A549 (cell line): ENCODE data around the gene BRI3. TPM values are rescaled to one million over a fixed set of nuclear protein-coding genes. Genes with fewer than 3 reads are reported as not detected.

ENCODE experiments used
- ATAC-seq, 2 experiments: fragments of 200-7000 bp in 1 of 2; fragments of >200 bp in 1 of 2; cut with Nextera tagmentation in 1 of 2; cut with Tn5 transposase in 1 of 2; 3 replicates each; pipeline versions ENCODE4 v1.8.0 to v1.9.1; 2018 to 2020; ENCODE audit warnings: mild to moderate bottlenecking in 1 of 2, moderate library complexity in 1 of 2
- CTCF ChIA-PET: fragments of 300-600 bp; sonication (Branson Sonifier 250); formaldehyde crosslinking; extraction: SDS; loops from one replicate; lab custom pipeline; 2021; ENCODE audit warnings: antibody characterized with exemption, inconsistent platforms; lab: Yijun Ruan, JAX
- POLR2A ChIA-PET: fragments of 350-600 bp; formaldehyde crosslinking; extraction: SDS; loops from one replicate; lab custom pipeline; 2021; ENCODE audit warnings: antibody characterized with exemption, inconsistent platforms; lab: Yijun Ruan, JAX
- DNase-seq, 2 experiments: peaks; one replicate each; pipeline versions ENCODE4 v3.0.0 to v3.0.0-alpha.2; 2011 to 2016; ENCODE audit warnings: low read depth in 1 of 2, low spot score in 1 of 2
- FAIRE-seq: peaks from 2 replicates; lab custom pipeline; 2011; peaks lifted over from hg19 to GRCh38; lab: Jason Lieb, UNC
- H3K27ac ChIP-seq, 2 experiments: fragments of >200 bp; sonication (Bioruptor Twin); formaldehyde crosslinking; 3 replicates each; pipeline ENCODE4 v1.5.1; 2016 to 2017
- H3K4me1 ChIP-seq: fragments of >200 bp; sonication (Bioruptor Twin); formaldehyde crosslinking; 3 replicates; pipeline ENCODE4 v1.6.1; 2016
- H3K4me2 ChIP-seq: fragments of >200 bp; sonication (Bioruptor Twin); formaldehyde crosslinking; 3 replicates; pipeline ENCODE4 v1.6.1; 2016
- H3K4me3 ChIP-seq: fragments of >200 bp; sonication (Bioruptor Twin); formaldehyde crosslinking; 3 replicates; pipeline ENCODE4 v1.5.1; 2016
- H3K9me3 ChIP-seq: fragments of >200 bp; sonication (Bioruptor Twin); formaldehyde crosslinking; 3 replicates; pipeline ENCODE4 v1.6.1; 2016
- BCL3 ChIP-seq: fragments of >200 bp; sonication (Bioruptor Twin); formaldehyde crosslinking; IDR thresholded peaks from 3 replicates; pipeline ENCODE4 v1.6.1; 2016
- CBX8 ChIP-seq: fragments of 200-600 bp; sonication (generic); IDR thresholded peaks from 2 replicates; pipeline ENCODE4 v1.6.1; 2016
- CEBPB ChIP-seq, 2 experiments: fragments of >200 bp in 1 of 2; sonication (Bioruptor Twin) in 1 of 2; formaldehyde crosslinking in 1 of 2; IDR thresholded peaks; 2 replicates each; pipeline ENCODE4 v1.6.1; 2012 to 2016
- CTCF ChIP-seq: fragments of >200 bp; sonication (Bioruptor Twin); formaldehyde crosslinking; IDR thresholded peaks from 3 replicates; pipeline ENCODE4 v1.5.1; 2016
- E2F6 ChIP-seq: IDR thresholded peaks from 2 replicates; pipeline ENCODE4 v1.6.1; 2012; ENCODE audit warnings: low read depth, borderline replicate concordance
- EHMT2 ChIP-seq: fragments of 200-600 bp; sonication (generic); IDR thresholded peaks from 2 replicates; pipeline ENCODE4 v1.6.1; 2016; ENCODE audit warnings: antibody characterized with exemption, low read depth, mild to moderate bottlenecking, moderate library complexity
- EP300 ChIP-seq, 2 experiments: fragments of >200 bp; sonication (Bioruptor Twin); formaldehyde crosslinking; IDR thresholded peaks; 2 replicates in 1 of 2; 3 replicates in 1 of 2; pipeline ENCODE4 v1.6.1; 2016 to 2017
- FOSL2 ChIP-seq, 2 experiments: fragments of 450-650 bp in 1 of 2; fragments of >200 bp in 1 of 2; sonication (Bioruptor Twin) in 1 of 2; formaldehyde crosslinking; IDR thresholded peaks; 2 replicates each; pipeline versions ENCODE4 v1.5.0 to v1.6.1; 2016 to 2020; ENCODE audit warnings: mild to moderate bottlenecking in 1 of 2, moderate library complexity in 1 of 2
- HOXA7 ChIP-seq: fragments of 250-450 bp; sonication (Bioruptor Pico); IDR thresholded peaks from 2 replicates; pipeline ENCODE4 v1.5.0; 2020; ENCODE audit warnings: mild to moderate bottlenecking, moderate library complexity
- HOXB13 ChIP-seq: fragments of 250-450 bp; sonication (Bioruptor Pico); IDR thresholded peaks from 2 replicates; pipeline ENCODE4 v1.5.0; 2020; ENCODE audit warnings: low read depth, mild to moderate bottlenecking, moderate library complexity
- HOXB5 ChIP-seq: fragments of 250-450 bp; sonication (Bioruptor Pico); IDR thresholded peaks from 2 replicates; pipeline ENCODE4 v1.5.0; 2020; ENCODE audit warnings: mild to moderate bottlenecking, moderate library complexity
- JUNB ChIP-seq: fragments of >200 bp; sonication (Bioruptor Twin); formaldehyde crosslinking; IDR thresholded peaks from 2 replicates; pipeline ENCODE4 v1.6.1; 2016
- MAX ChIP-seq: IDR thresholded peaks from 2 replicates; pipeline ENCODE4 v1.6.1; 2012
- MAZ ChIP-seq: fragments of 150-350 bp; IDR thresholded peaks from 2 replicates; pipeline ENCODE4 v1.6.1; 2014; ENCODE audit warnings: antibody characterized with exemption, low read depth, low read length, borderline replicate concordance
- PBX3 ChIP-seq: IDR thresholded peaks from 2 replicates; pipeline ENCODE4 v1.6.1; 2012
- POLR2AphosphoS2 ChIP-seq: conservative IDR thresholded peaks from 2 replicates; pipeline ENCODE4 v1.6.1; 2012; ENCODE audit warnings: low read length, improper control_type of control experiment, inconsistent platforms
- RAD21 ChIP-seq, 2 experiments: fragments of >200 bp in 1 of 2; sonication (Bioruptor Twin) in 1 of 2; formaldehyde crosslinking in 1 of 2; IDR thresholded peaks in 1 of 2; conservative IDR thresholded peaks in 1 of 2; 2 replicates in 1 of 2; 3 replicates in 1 of 2; pipeline ENCODE4 v1.6.1; 2012 to 2018; ENCODE audit warnings: inconsistent platforms in 1 of 2
- SMC3 ChIP-seq: fragments of >200 bp; sonication (Bioruptor Twin); formaldehyde crosslinking; IDR thresholded peaks from 3 replicates; pipeline ENCODE4 v1.6.1; 2018; ENCODE audit warnings: inconsistent platforms
- SREBF2 ChIP-seq: fragments of 450-650 bp; IDR thresholded peaks from 2 replicates; pipeline ENCODE4 v1.6.1; 2014; ENCODE audit warnings: mild to moderate bottlenecking, moderate library complexity
- ZFP36 ChIP-seq: fragments of 450-650 bp; IDR thresholded peaks from 2 replicates; pipeline ENCODE4 v1.6.1; 2014; ENCODE audit warnings: borderline replicate concordance; ENCODE audit not compliant: partially characterized antibody
- WGBS: methylation state at CpG from one replicate; pipeline ENCODE4 v1.1.6; 2017; ENCODE audit errors: missing lambda C conversion rate; 5-methylcytosine and 5-hydroxymethylcytosine counted together
- polyA plus RNA-seq, 4 experiments: library from polyadenylated mRNA; depleted of rRNA in 3 of 4; stranded (reverse); fragments of >200 nt; fragmentation: RNase III in 1 of 4; extraction: RNeasy Plus Mini Kit Qiagen cat#74134 plus additional on column Dnase treatment in 1 of 4; gene quantifications; 2 replicates in 3 of 4; 3 replicates in 1 of 4; pipeline ENCODE4 v1.2.3, GENCODE V29; 2011 to 2017

The BRI3 gene
- polyA plus RNA-seq, 2 of the 4 experiments (the other 2 are of a cell fraction) = 61.0 to 73.0 TPM

- no peak for TF ChIP-seq HOXA7 (CRISPR knock-in tag)
- TF ChIP-seq ZFP36 = no peak
- ChIA-PET CTCF (interaction anchor here (2.0 kb wide), 1 partner anchor 9 kb away, joined by 10 read pairs; no protein-coding TSS in a partner anchor), POLR2A (no interaction called here)
- FAIRE-seq (no peak), DNase-seq (no peak), ATAC-seq (no peak)
- 90% methylated on average over 6 of the region's 6 CpGs for WGBS
- Histone ChIP-seq H3K4me2 (no peak overlapping the region), H3K4me3 (no peak overlapping the region), H3K9me3 (no peaks in the 10 kb centered on the region), H3K4me1 (peaks cover 8% of the 10 kb centered on the region), H3K27ac (no peak overlapping the region)
These were observed 23.8 kb upstream of the BRI3 start for GRCh38 chr7:98257701-98258100.

GRCh38 chr7:98265841-98266271 is 15.6 kb upstream of the BRI3 start:
- peak; percentile 44 to 52; a peak in 5 of 6 replicates for ATAC-seq
- ChIA-PET CTCF (interaction anchor here (0.6 kb wide), 1 partner anchor 12 kb away, joined by 3 read pairs; no protein-coding TSS in a partner anchor), POLR2A (interaction anchor here (1.4 to 1.7 kb wide), 2 partner anchors 15 to 32 kb away, joined by 3 to 6 read pairs; partner anchors contain the start of gene BRI3)
- H3K9me3 ChIP-seq = no peaks in the 10 kb centered on the region
- WGBS = 41% methylated on average over 5 of the region's 5 CpGs
- no peak for TF ChIP-seq CBX8
- no peak for TF ChIP-seq MAZ
- no peak for TF ChIP-seq BCL3
- TF ChIP-seq FOSL2 (IDR thresholded peaks at IDR 0.05) = no peak
- TF ChIP-seq FOSL2 (CRISPR knock-in tag; IDR thresholded peaks at IDR 0.05) = no peak
- no peak for TF ChIP-seq POLR2AphosphoS2
- TF ChIP-seq ZFP36 = no peak
- no peak for TF ChIP-seq JUNB
- no peak for TF ChIP-seq HOXB5 (CRISPR knock-in tag)
- TF ChIP-seq MAX = no peak
- no peak for TF ChIP-seq HOXB13 (CRISPR knock-in tag)
- TF ChIP-seq SREBF2 = no peak
- TF ChIP-seq EHMT2 = no peak
- TF ChIP-seq E2F6 = no peak
- no peak for TF ChIP-seq PBX3
- DNase-seq = no peak
- FAIRE-seq = no peak
- no peak overlapping the region for H3K4me2 ChIP-seq
- H3K4me1 ChIP-seq = peaks cover 6% of the 10 kb centered on the region; the same call in 2 of the 3 replicates
- peak overlapping the region in 1 of 2 experiments; percentile 43; a peak in 1 of 6 replicates for H3K27ac ChIP-seq
- no peak overlapping the region for H3K4me3 ChIP-seq

GRCh38 chr7:98266840-98267239 is 14.6 kb upstream of the BRI3 start:
- peak; percentile 61 to 62; a peak in 4 of 6 replicates for ATAC-seq
- 76% methylated on average over 2 of the region's 2 CpGs for WGBS
- FAIRE-seq = no peak
- POLR2A ChIA-PET = interaction anchor here (1.4 to 1.7 kb wide), 2 partner anchors 14 to 33 kb away, joined by 3 to 6 read pairs; partner anchors contain the start of gene BRI3
- Histone ChIP-seq H3K9me3 (no peaks in the 10 kb centered on the region), H3K4me2 (no peak overlapping the region), H3K4me1 (peaks cover 6% of the 10 kb centered on the region; the same call in 2 of the 3 replicates)
- TF ChIP-seq RAD21 (conservative IDR thresholded peaks at IDR 0.05 in 1 of 2, IDR thresholded peaks at IDR 0.05 in 1 of 2) (peak; percentile 26 to 37; a peak in 2 of 5 replicates), EP300 (IDR thresholded peaks at IDR 0.05) (no peak), CEBPB (IDR thresholded peaks at IDR 0.05) (peak in 1 of 2 experiments; percentile 59; a peak in 2 of 4 replicates), SMC3 (peak; percentile 29; the same call in 1 of the 3 replicates), CTCF (peak; percentile 48)
- TF ChIP-seq, all 56 proteins: peak for 4
- no peak for DNase-seq
- CTCF ChIA-PET = interaction anchor here (0.6 to 1.5 kb wide), 8 partner anchors 9 to 126 kb away, joined by 3 to 10 read pairs (median 4); no protein-coding TSS in a partner anchor
- no peak overlapping the region for H3K4me3 ChIP-seq
- no peak overlapping the region for H3K27ac ChIP-seq
